Lower leg skin (tissue), 4 donors: ENCODE data around the gene MRAS. TPM values are rescaled to one million over a fixed set of nuclear protein-coding genes. Genes with fewer than 3 reads are reported as not detected.
A peak's percentile ranks its signal among the peaks of the same experiment; 100 is the strongest.

ENCODE experiments used
- DNase-seq, 2 donors: peaks; one replicate each; pipeline ENCODE4 v3.0.0-alpha.2; 2019; ENCODE audit warnings: low spot score in 2 of 2
- H3K4me3 ChIP-seq: fragments of 200-600 bp; sonication (generic); 2 replicates; pipeline ENCODE4 v1.5.1; 2017; ENCODE audit warnings: mild to moderate bottlenecking, low read depth; ENCODE audit not compliant: poor library complexity, severe bottlenecking
- POLR2A ChIP-seq, 2 donors: fragments of 450-650 bp; IDR thresholded peaks; one replicate each; pipeline ENCODE4 v1.6.1; 2016 to 2017; ENCODE audit warnings: antibody characterized with exemption in 2 of 2, mild to moderate bottlenecking in 1 of 2, moderate library complexity in 1 of 2
- WGBS, 2 donors: methylation state at CpG; one replicate each; pipeline ENCODE4 v1.1.5; 2018; 5-methylcytosine and 5-hydroxymethylcytosine counted together
- intact Hi-C: fragments of 100-400 bp; cut with DNase I; formaldehyde crosslinking; loops from one replicate; pipeline ENCODE4 v1.15.0; 2023; ENCODE audit warnings: low total_unique reads
- total RNA-seq, 4 donors: library from RNA; depleted of rRNA; stranded (reverse); fragments of >200 nt; gene quantifications; one replicate each; pipeline ENCODE4 v1.1.0, GENCODE V29; 2016
- TF ChIP-seq, protein P1 (sequence below), 3 donors: fragments of 450-650 bp; IDR thresholded peaks; one replicate each; pipeline ENCODE4 v1.5.1; 2016; ENCODE audit warnings: antibody characterized with exemption in 3 of 3, mild to moderate bottlenecking in 3 of 3, moderate library complexity in 2 of 3

MRAS gene
- total RNA-seq, 4 donors from 2014 or later, result 6.3 to 22.2 (median 10.3) TPM

DNA sequence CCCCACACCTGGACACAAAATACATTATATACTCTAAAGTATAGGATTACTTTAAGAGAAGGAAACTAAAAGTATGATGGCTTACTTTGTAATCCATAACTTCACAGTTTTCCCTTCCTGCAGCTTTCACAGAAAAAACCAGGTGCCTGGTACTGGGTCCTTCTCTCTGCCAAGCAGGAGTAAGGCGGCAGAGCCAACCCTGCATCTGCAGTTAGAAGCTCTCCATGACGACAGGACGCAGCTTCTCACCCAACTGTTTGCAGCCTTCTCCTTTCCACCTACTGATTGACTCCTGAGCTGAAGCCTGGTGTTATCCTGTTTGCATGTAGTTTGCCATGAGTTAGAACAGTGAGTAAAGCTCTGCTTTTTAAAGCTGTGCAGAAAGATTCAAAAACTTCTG lies 6.7 kb downstream of the MRAS start:
- no peak for TF ChIP-seq POLR2A (IDR thresholded peaks at IDR 0.05)
- TF ChIP-seq, protein P1, sequence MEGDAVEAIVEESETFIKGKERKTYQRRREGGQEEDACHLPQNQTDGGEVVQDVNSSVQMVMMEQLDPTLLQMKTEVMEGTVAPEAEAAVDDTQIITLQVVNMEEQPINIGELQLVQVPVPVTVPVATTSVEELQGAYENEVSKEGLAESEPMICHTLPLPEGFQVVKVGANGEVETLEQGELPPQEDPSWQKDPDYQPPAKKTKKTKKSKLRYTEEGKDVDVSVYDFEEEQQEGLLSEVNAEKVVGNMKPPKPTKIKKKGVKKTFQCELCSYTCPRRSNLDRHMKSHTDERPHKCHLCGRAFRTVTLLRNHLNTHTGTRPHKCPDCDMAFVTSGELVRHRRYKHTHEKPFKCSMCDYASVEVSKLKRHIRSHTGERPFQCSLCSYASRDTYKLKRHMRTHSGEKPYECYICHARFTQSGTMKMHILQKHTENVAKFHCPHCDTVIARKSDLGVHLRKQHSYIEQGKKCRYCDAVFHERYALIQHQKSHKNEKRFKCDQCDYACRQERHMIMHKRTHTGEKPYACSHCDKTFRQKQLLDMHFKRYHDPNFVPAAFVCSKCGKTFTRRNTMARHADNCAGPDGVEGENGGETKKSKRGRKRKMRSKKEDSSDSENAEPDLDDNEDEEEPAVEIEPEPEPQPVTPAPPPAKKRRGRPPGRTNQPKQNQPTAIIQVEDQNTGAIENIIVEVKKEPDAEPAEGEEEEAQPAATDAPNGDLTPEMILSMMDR (IDR thresholded peaks at IDR 0.05), result no peak
- H3K4me3 ChIP-seq, result no peak overlapping the region
- WGBS, 2 donors, result 87 to 90% methylated on average over 3 of the region's 3 CpGs
- DNase-seq, result no peak
- intact Hi-C loops, result no loop called here

DNA sequence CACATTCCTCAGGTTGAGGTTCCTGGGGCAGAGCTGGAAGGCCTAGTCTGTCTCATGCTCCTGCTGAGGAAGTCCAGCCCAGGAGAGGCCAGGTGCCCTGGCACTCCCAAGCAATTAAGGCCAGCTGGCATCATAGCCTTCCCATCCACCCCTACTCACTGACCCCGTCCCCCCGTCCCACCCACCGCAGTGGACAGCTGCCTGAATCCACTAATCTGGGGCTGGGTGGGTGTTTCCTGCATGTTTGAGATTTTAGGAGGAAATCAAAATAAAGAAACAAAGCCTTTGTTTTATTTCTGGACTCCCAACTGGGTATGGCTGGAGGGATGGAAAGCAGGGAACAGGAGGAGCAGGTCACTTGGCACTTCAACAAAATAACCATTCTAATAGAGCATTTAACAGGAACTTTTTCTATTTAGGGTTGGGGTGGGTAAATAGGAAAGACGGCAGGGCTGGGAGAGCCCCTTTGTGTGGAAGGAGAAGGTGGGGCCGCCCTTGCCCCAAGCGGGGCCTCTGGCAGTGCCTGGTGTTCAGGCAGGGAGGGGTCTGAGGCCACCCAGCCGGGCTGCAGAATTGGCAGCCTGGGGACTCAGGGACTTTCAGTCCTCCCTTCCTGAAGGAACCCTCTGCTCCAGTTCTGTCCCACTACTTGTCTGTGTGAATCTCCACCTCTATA lies 8.5 kb downstream of the MRAS start:
- no peak for TF ChIP-seq POLR2A (IDR thresholded peaks at IDR 0.05)
- TF ChIP-seq, protein P1 (IDR thresholded peaks at IDR 0.05), result no peak
- intact Hi-C loops, result no loop called here
- DNase-seq, result peak in 1 of 2 donors; percentile 77
- 69 to 77% methylated on average over 7 of the region's 7 CpGs for WGBS, 2 donors
- no peak overlapping the region for H3K4me3 ChIP-seq

DNA sequence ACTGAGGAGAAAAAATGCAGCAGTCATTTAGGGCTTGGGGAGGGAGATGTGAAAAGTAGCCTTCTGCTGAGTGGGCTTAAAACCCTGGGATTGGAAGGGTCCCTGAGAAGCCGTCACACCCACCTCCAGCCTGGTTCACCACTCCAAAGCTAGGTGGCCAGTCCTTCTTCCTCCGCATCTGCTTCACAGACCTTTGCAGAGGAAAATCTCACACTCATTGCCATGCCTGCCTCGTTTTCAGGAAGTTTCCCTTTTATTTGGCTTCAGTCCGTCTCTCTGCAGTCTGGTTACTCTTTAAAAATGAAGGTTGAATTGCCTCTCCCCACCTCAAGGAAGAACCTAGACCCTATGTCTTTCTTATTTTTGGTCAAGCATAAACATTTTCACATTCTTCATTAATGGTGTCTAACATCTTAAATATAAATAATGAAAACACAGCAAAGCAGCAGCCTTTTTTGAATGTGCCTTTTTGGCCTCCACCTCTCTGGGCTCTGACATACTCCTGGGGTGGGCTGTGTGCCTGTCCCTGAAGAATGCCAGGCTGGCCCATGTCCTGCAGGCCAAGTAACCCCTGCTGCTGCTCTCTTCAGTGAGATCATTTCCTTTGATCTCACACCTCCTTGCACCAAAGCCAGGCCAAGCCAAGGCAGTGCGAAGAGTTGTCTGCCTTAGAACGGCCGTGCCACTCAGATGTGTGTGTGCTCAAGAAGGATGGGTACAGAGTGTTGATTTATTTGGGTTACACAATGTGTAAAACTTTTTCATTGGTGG lies 11.0 kb downstream of the MRAS start:
- intact Hi-C loops, result no loop called here
- H3K4me3 ChIP-seq, result no peak overlapping the region
- DNase-seq, result no peak
- TF ChIP-seq, protein P1 (IDR thresholded peaks at IDR 0.05), result no peak
- no peak for TF ChIP-seq POLR2A (IDR thresholded peaks at IDR 0.05)
- WGBS, 2 donors, result 79 to 84% methylated on average over 7 of the region's 7 CpGs

DNA sequence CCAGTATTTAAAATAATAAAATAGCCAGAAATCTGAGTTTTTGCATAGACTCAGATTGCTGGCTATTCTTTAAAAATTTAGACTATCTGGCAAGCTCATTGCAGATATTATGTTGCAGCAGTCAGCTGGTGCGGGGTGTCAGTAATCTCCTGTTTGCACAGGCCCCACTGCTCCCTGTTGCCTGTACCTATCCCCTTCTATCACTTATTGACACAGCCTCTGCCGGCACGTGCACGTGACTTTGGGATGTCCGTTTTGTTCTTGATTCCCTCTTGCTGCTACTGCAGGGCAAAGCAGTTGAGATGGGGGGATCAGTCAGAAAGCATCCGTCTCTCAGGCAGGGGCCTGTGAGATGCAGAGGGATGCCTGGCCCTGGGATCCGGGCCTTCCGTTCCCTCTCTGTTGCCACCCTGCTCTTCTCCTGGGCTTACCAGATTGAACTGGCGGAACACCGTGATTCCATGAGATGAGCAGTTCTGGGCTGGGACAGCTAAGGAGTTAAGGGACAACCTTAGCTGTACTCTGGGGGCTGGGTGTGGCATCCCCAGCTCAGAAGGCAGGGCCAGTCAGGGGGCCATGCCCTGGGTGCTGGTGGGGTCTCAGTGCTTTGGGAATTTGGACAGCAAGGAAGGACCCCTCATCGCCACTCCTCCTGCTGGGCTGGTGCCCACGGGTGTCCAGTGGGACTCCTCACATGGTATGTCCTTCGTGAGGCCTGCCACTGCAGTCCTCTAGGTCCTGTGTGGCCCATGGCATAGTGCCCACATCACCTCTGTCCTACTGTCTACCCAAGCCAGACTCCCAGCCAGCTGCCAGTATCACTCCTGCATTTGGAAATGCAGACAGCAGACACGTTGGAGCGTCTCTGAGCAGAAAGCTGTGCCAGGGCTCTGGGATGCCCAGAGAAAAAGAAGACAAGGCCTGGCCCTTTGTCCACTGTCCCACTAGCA lies 11.8 kb downstream of the MRAS start:
- intact Hi-C loops, result no loop called here
- no peak for DNase-seq
- H3K4me3 ChIP-seq, result no peak overlapping the region
- 91 to 94% methylated on average over 15 of the region's 15 CpGs for WGBS, 2 donors
- no peak for TF ChIP-seq POLR2A (IDR thresholded peaks at IDR 0.05)
- TF ChIP-seq, protein P1 (IDR thresholded peaks at IDR 0.05), result no peak

DNA sequence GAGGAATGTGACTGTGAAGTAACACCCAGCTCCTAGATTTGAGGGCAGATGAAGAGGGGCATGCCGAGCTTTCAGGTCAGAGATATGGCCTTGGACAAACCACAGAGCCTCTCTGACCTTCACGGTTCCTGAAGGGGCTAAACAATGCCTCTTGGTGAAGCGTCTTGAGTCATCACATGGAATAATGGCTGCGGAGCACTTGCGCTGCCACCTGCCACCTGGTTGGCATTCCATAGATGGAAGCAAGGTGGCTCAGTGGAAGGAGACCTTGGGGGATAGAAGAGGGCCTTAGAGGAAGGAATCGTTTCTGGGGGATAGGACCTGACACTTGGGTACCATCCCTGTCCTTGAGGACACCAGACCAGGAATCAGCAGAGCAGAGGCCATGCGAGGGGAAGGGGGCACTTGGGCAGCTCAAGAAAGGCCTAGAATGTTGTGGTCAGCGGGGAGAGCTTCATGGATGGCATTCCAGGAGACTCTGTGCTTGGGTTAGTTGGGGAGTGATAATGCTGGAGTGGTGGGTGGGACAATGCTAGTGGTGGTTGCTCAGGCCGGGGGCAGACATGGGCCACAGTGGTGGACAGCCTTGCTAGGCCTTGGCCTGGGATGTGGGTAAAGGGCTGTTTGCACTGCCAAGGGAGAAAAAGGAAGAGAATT lies 12.6 kb downstream of the MRAS start:
- no peak for TF ChIP-seq POLR2A (IDR thresholded peaks at IDR 0.05)
- TF ChIP-seq, protein P1 (IDR thresholded peaks at IDR 0.05), result no peak
- no peak for DNase-seq
- WGBS, 2 donors, result 89 to 97% methylated on average over 9 of the region's 9 CpGs
- intact Hi-C loops, result no loop called here
- H3K4me3 ChIP-seq, result no peak overlapping the region
